A673 (cell line): ENCODE data around the gene DENND1A. TPM values are rescaled to one million over a fixed set of nuclear protein-coding genes. Genes with fewer than 3 reads are reported as not detected.

Experiments used
- BruUV-seq: library from RNA; stranded (reverse); fragments of 400-500 nt; replicated peaks from 2 replicates; lab custom pipeline; 2021; lab: Mats Ljungman, UMichigan
- CTCF ChIA-PET: fragments of 300-600 bp; sonication (Branson Sonifier 250); formaldehyde crosslinking; loops from one replicate; lab custom pipeline; 2022; ENCODE audit warnings: antibody characterized with exemption; lab: Charles Lee
- POLR2A ChIA-PET: fragments of 300-600 bp; sonication (Branson Sonifier 250); formaldehyde crosslinking; loops from one replicate; lab custom pipeline; 2022; ENCODE audit warnings: antibody characterized with exemption; ENCODE audit not compliant: low non-redundant PET; lab: Charles Lee
- DNase-seq: peaks from one replicate; pipeline ENCODE4 v3.0.0-alpha.2; 2015; ENCODE audit warnings: low spot score
- H3K27ac ChIP-seq: fragments of 200-600 bp; sonication (generic); 2 replicates; pipeline ENCODE4 v1.5.1; 2016; ENCODE audit warnings: mixed run types, low read depth, mild to moderate bottlenecking, mixed read lengths, antibody characterized with exemption, low read length; ENCODE audit not compliant: poor library complexity, severe bottlenecking
- H3K27me3 ChIP-seq: fragments of 200-600 bp; sonication (generic); replicated peaks from 2 replicates; pipeline ENCODE4 v1.6.1; 2017; ENCODE audit warnings: mixed run types, low read depth, mild to moderate bottlenecking, mixed read lengths, antibody characterized with exemption, low read length; ENCODE audit not compliant: insufficient read depth, poor library complexity
- H3K36me3 ChIP-seq: fragments of 200-600 bp; sonication (generic); 2 replicates; pipeline ENCODE4 v1.6.1; 2016; ENCODE audit warnings: mixed run types, mild to moderate bottlenecking, mixed read lengths, antibody characterized with exemption, low read length; ENCODE audit not compliant: insufficient read depth, poor library complexity, severe bottlenecking
- H3K4me1 ChIP-seq: fragments of 200-600 bp; sonication (generic); 2 replicates; pipeline ENCODE4 v1.6.1; 2017; ENCODE audit warnings: mixed run types, mild to moderate bottlenecking, mixed read lengths, antibody characterized with exemption, low read length; ENCODE audit not compliant: insufficient read depth, poor library complexity, severe bottlenecking
- H3K4me3 ChIP-seq: fragments of 200-600 bp; sonication (generic); 2 replicates; pipeline ENCODE4 v1.5.1; 2016; ENCODE audit warnings: low read depth, mixed run types, mild to moderate bottlenecking, mixed read lengths, low read length; ENCODE audit not compliant: poor library complexity, severe bottlenecking
- H3K9me3 ChIP-seq: fragments of 200-600 bp; sonication (generic); 2 replicates; pipeline ENCODE4 v1.6.1; 2016; ENCODE audit warnings: mixed run types, low read depth, mild to moderate bottlenecking, mixed read lengths, antibody characterized with exemption, low read length; ENCODE audit not compliant: poor library complexity, severe bottlenecking
- EZH2 ChIP-seq: fragments of 200-600 bp; sonication (generic); IDR thresholded peaks from 2 replicates; pipeline ENCODE4 v1.6.1; 2017; ENCODE audit warnings: borderline replicate concordance, low read depth, mild to moderate bottlenecking, mixed read lengths, antibody characterized with exemption, low read length; ENCODE audit not compliant: poor library complexity, severe bottlenecking
- intact Hi-C: fragments of 100-400 bp; cut with micrococcal nuclease; formaldehyde crosslinking; loops from one replicate; pipeline ENCODE4 v1.10.0; 2022; ENCODE audit not compliant: unreplicated experiment
- total RNA-seq: library from RNA; stranded (reverse); gene quantifications from 2 replicates; pipeline ENCODE4 v1.2.3, GENCODE V29; 2021
- TF ChIP-seq, protein P1 (sequence below): fragments of 300-800, 200-600 bp; sonication (generic); conservative IDR thresholded peaks from 2 replicates; pipeline ENCODE4 v1.5.1; 2017; ENCODE audit warnings: low read depth, mild to moderate bottlenecking, antibody characterized with exemption, low read length, moderate library complexity, mixed read lengths

Gene DENND1A
- total RNA-seq, 1 experiment from 2014 or later: 12.0 TPM

DNA sequence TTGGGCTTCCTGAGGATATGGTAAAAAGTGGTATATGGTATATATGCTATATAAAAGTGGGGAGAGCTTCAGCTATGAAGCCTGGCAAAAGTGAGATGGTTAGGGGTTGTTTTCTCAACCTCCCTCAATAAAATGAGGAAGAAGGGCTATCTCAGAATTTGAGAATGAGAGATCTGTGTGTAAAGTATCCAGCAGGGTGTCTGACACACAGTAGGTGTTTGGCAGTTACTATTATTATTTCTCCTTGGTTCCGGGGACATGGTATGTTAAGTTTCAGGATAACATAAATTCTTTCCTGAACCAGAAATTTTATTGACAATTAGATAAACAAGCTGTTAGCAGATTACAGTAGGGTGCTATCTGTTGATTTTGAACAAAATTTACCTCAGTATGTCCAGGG lies 94.1 kb downstream of the DENND1A start:
- ChIA-PET POLR2A (no interaction called here), CTCF (no interaction called here)
- TF ChIP-seq EZH2: no peak
- TF ChIP-seq, protein P1, sequence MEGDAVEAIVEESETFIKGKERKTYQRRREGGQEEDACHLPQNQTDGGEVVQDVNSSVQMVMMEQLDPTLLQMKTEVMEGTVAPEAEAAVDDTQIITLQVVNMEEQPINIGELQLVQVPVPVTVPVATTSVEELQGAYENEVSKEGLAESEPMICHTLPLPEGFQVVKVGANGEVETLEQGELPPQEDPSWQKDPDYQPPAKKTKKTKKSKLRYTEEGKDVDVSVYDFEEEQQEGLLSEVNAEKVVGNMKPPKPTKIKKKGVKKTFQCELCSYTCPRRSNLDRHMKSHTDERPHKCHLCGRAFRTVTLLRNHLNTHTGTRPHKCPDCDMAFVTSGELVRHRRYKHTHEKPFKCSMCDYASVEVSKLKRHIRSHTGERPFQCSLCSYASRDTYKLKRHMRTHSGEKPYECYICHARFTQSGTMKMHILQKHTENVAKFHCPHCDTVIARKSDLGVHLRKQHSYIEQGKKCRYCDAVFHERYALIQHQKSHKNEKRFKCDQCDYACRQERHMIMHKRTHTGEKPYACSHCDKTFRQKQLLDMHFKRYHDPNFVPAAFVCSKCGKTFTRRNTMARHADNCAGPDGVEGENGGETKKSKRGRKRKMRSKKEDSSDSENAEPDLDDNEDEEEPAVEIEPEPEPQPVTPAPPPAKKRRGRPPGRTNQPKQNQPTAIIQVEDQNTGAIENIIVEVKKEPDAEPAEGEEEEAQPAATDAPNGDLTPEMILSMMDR: no peak
- intact Hi-C loops: no loop called here
- BruUV-seq: no TSS peak
- H3K27ac ChIP-seq: no peak overlapping the region
- H3K4me1 ChIP-seq: peaks cover 4% of the 10 kb centered on the region
- no peaks in the 10 kb centered on the region for H3K36me3 ChIP-seq
- peaks cover 68% of the 10 kb centered on the region for H3K27me3 ChIP-seq
- DNase-seq: no peak
- no peak overlapping the region for H3K4me3 ChIP-seq
- H3K9me3 ChIP-seq: no peaks in the 10 kb centered on the region

DNA sequence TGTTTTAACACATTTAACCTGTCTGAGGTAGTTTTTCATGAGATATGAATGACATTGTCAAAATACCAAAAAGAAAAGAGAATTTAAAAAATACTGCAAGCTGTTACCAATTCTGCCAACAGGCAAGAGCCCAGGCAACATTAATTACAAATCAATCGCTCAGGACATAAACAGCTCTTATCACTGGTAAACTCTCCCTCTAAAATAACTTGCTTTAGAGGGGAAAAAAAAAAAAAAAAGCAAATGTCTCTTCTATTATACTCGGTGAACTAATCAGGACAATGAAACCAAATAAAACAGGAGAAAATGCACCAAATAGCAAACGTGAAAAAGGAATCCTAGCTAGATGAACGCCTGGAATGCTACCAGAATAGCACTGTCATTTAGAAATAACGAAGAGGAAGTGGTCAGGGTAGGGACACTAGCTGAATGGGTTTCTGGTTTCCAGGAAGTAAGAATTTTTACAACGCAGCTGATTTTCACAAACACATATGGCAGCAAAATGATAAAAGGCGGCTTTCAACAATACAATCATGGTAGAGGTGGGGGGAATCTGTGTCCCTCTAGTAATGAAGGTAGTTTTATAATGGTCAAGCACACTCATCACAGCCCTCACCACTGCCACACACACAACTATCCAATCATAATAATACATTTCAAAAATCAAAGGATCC lies 94.9 kb downstream of the DENND1A start:
- DNase-seq: no peak
- H3K9me3 ChIP-seq: no peaks in the 10 kb centered on the region
- peaks cover 62% of the 10 kb centered on the region for H3K27me3 ChIP-seq
- BruUV-seq: no TSS peak
- CTCF ChIA-PET: no interaction called here
- peaks cover 4% of the 10 kb centered on the region for H3K4me1 ChIP-seq
- H3K4me3 ChIP-seq: no peak overlapping the region
- no peaks in the 10 kb centered on the region for H3K36me3 ChIP-seq
- TF ChIP-seq, protein P1: no peak
- no peak for TF ChIP-seq EZH2
- intact Hi-C loops: no loop called here
- no peak overlapping the region for H3K27ac ChIP-seq
- POLR2A ChIA-PET: no interaction called here

DNA sequence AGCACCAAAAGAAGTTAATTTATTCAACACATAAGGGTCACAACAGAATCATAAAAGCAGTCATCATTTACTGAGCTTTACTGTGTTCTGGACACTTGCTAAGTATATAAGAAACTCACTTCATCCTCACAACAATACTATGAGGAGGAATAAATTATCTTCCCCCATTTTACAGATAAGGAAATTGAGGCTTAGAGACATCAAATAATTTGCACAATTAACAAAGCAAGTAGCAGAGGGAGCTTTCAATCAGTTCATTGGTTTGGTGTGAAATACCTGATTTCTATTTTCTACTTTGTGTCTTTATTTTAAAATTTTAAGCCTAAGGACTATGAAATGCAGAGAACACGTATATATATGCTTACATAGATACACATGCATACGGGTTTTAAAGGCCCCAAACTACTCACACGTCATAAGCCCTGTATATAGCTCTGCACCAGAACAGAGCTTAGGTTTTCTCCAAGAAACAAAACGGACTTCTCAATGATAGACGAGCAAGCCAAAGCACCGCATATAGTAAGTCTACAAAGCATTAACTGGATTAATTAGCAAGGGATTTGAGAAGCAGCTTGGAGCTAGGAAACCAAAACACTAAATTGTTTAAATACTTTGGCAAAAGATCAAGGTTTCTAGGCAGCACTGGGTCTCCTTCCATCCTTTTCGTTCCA lies 95.6 kb downstream of the DENND1A start:
- TF ChIP-seq, protein P1: no peak
- TF ChIP-seq EZH2: no peak
- peaks cover 1% of the 10 kb centered on the region for H3K9me3 ChIP-seq
- no peak overlapping the region for H3K27ac ChIP-seq
- no peaks in the 10 kb centered on the region for H3K36me3 ChIP-seq
- intact Hi-C loops: no loop called here
- no TSS peak for BruUV-seq
- DNase-seq: peak; percentile 12
- POLR2A ChIA-PET: no interaction called here
- H3K4me1 ChIP-seq: no peaks in the 10 kb centered on the region
- no peak overlapping the region for H3K4me3 ChIP-seq
- CTCF ChIA-PET: no interaction called here
- H3K27me3 ChIP-seq: peaks cover 55% of the 10 kb centered on the region
